NCI-H2196 treated with DMSO at 0.1 percent for 48 hours (cell line): ENCODE data around the gene RPL13A.
"Not testable (repeated sequence)": the region's sequence is repeated elsewhere in the genome, so short reads cannot be mapped to it uniquely, and the experiment has no call there.

Source experiments
- DNase-seq: peaks from one replicate; lab custom pipeline; 2025; ENCODE audit not compliant: unreplicated experiment; lab: John Stamatoyannopoulos, UW

RPL13A gene

GRCh38 chr19:49455773-49456172 is 31.6 kb upstream of the RPL13A start:
- no peak for DNase-seq

DNA sequence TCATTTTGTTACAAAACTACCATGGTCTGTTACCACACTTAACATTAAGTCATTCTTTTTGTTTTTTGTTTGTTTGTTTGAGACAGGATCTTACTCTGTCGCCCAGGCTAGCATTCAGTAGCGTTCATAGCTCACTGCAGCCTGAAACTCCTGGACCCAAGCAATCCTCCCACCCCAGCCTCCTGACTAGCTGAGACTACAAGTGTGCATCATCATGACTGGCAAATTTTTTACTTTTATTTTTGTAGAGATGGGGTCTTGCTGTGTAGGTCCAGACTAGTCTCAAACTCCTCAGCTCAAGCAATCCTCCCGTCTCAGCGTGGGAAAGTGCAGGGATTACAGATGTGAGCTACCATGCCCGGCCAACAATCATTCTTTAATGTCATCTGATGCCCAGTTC is 31.1 kb upstream of the RPL13A start:
- DNase-seq, result no peak

DNA sequence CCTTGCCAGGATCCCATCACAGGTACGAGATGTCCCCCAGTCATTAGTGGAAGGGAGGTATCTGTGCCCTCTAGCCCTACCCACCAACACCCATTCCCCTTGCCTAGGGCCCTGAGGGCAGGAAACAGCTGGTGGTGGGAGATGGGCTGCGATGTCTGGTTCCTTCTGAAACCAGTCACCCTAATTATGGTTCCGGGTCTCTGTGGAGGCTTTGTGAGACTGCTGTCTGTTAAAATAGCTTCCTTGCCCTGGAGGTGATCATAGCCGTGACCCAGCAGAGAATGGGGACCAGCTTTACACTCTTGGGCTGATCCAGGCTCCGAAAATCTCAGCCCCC is 28.9 kb upstream of the RPL13A start:
- no peak for DNase-seq

DNA sequence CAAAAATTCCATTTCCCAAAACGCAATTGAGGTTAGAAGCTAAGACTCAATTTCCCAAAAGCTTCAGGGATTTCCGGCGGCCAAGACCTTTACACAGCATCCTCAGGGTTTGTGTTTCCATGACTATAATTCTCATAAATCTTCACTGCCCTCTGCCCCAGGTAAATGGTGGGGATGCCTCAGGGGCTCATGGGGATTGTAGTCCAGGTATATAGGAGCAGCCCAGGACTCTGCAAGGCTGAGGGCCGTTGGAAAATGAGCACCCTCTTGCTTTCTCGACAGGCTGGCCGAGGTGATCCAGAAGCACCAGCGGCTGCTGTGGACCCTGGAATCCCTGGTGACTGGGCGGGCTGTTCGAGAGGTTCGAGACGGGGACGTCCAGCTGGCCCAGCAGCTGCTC is 28.0 kb upstream of the RPL13A start:
- DNase-seq, result no peak

GRCh38 chr19:49461130-49461529 is 26.3 kb upstream of the RPL13A start:
- DNase-seq, result not testable (repeated sequence)

- no peak for DNase-seq
These were observed 25.8 kb upstream of the RPL13A start for GRCh38 chr19:49461656-49462055.

DNA sequence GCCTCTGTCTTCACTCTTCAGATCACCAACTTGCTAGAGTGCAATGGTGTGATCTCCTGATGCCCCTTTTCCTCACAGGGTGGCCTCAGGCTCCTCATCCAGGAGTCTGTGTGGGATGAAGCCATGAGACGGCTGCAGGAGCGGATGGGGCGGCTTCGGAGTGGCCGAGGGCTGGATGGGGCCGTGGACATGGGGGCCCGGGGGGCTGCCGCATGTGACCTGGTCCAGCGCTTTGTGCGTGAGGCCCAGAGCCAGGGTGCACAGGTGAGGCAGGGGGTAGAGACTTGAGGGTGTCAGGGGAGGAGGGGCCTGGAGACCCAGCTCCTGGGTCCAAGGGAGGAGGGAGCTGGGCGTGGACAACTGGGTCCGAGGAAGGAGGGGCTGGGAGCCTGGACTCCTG is 24.9 kb upstream of the RPL13A start:
- DNase-seq, result no peak

- DNase-seq, result no peak
These were observed 23.3 kb upstream of the RPL13A start for GRCh38 chr19:49463960-49464740.

DNA sequence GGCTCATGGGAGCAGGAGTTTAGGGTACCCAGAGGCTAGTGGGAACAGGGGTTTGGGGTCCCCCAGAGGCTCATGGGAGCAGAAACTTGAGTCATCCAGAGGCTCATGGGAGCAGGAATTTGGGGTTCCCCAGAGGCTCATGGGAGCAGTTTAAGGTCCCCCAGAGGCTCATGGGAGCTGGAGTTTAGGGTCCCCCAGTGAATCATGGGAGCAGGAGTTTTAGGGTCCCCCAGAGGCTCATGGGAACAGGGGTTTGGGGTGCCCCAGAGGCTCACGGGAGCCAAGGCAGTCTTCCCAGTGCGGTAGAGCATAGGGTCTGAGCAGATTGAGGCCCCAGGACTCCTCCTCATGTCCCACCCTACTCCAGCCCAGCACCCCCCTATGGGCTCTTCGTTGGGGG is 22.0 kb upstream of the RPL13A start:
- no peak for DNase-seq

DNA sequence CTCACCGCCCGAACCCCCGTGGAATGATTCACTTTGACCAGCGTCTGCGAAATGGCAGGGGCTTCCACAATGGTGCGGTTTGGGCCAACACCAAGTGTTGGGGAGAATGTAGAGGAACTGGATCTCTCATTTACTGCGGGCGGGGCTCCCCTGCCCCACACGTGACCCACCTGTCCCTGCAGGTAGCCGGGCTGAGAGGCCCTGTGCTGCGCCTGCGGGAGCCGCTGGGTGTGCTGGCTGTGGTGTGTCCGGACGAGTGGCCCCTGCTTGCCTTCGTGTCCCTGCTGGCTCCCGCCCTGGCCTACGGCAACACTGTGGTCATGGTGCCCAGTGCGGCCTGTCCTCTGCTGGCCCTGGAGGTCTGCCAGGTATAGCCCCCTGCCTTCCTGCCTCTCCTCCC is 19.2 kb upstream of the RPL13A start:
- DNase-seq, result no peak

GRCh38 chr19:49468746-49469447 is 18.5 kb upstream of the RPL13A start:
- no peak for DNase-seq

- DNase-seq, result no peak
These were observed 17.4 kb upstream of the RPL13A start for GRCh38 chr19:49469828-49470614.

DNA sequence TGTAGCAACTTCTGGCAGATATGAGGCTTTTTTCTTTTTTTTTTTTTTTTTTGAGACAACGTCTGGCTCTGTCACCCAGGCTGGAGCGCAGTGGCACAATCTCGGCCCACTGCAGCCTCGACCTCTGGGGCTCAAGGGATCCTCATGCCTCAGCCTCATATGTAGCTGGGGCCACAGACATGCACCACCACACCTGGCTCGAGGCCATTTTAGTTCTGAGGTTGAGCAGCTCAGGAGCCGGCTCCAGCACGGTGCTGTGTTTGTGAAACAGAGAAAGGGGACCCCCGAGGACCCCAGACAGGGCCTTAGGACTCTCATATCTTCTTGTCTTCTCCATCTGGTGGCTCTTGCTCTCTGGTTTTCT is 16.8 kb upstream of the RPL13A start:
- DNase-seq, result no peak

GRCh38 chr19:49472936-49473335 is 14.5 kb upstream of the RPL13A start:
- DNase-seq, result no peak

- not testable (repeated sequence) for DNase-seq
These were observed 13.9 kb upstream of the RPL13A start for GRCh38 chr19:49473501-49473867.

DNA sequence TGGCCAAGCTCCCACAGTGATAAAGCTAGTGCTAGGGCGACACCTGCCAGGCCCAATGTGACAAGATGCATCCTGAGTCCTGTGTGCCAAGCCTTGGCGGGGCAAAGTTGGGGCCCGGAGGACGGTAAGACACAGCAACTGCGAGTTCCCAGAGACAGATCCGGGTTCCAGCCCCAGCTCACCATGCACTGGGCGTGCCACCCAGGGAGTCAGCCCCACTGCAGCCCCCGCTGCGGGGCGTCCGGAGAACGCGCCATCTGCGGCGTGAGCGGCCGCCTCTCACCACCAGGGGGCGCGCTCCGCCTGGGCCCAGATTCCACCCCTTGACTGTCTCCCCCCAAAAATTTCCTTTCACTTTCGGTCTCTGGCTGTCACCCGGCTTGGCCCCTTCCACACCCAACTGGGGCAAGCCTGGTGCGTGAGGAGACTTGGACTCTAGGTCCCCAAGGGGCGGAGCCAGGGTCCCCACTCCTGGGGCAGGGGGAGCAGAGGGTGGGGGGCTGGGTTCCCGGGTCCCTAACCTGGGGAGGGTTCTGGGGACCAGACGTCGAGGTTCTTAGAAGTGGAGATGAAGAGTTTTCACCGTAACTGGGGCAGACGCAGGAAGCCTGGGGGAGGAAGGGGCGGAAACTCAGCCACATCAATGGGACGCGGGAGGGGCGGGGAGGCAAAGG is 13.4 kb upstream of the RPL13A start, which contains the start of gene FLT3LG:
FLT3LG (plus strand) TSS at position 348 of the 674 bp plus-strand sequence. CDS start 425 bp downstream, outside the sequence.
- DNase-seq, result peak; percentile 62

- no peak for DNase-seq
These were observed 12.9 kb upstream of the RPL13A start for GRCh38 chr19:49474542-49474924.

DNA sequence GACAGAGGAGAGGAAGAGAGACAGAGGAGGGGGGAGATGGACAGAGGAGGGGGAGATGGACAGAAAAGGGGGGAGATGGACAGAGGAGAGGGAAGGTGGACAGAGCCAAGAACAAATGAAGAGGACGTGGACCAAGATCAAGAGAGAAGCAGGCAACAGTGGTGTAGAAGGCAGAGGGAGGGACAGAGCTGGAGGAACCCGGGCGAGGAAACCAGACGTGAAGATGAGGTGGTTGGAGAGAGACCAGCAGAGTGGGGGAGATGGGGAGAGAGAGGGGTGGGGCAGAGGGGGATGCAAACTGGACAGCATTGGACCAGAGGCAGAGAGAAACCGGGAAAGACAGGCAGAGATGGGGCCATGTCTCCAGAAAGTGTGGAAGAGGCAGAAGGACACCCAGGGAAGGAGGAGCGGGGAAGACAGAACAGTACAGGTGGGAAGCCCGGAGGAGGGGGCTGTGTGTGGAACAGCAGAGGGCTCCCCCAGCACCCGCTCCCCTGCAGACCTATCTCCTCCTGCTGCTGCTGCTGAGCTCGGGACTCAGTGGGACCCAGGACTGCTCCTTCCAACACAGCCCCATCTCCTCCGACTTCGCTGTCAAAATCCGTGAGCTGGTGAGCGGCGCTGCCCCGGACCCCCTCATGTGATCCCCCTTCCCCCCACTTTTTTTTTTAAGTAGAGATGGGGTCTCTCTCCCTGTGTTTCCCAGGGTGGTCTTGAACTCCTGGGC is 12.1 kb upstream of the RPL13A start:
- DNase-seq, result no peak

DNA sequence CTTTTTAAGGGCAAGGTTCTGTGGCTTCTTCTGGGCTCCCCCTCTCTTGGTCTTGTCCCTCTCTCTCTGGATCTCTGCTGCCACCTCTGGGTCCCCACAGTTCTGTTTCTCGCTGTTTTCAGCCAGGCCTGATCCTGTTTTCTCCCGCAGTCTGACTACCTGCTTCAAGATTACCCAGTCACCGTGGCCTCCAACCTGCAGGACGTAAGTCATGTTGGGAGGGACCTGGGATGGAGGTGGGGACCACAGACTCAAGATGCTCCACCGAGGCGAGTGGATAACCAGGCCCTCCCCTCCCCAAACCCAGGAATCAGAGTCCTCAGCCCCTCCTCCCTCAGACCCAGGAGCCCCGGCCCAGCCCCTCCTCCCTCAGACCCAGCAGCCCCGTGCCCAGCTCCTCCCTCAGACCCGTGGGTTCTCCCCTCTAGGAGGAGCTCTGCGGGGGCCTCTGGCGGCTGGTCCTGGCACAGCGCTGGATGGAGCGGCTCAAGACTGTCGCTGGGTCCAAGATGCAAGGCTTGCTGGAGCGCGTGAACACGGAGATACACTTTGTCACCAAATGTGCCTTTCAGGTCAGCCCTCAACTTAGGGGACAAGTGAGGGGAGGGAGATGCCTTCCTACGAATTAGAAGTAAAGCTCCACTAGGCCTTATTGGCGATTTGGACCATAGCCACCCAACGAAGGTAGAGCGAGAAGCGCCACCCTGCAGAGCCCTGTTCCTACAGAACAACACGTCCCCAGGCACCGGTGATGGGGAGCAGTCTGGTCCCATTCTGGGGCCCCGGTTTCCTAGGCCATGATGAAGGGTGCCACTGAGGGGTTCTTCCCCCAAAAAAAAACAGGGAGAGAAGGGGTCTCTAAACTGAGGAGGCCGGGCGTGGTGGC is 11.2 kb upstream of the RPL13A start:
- DNase-seq, result no peak
